BE2C (cell line): ENCODE measurements around the gene SLC39A13.

ENCODE experiments used
- DNase-seq: peaks from one replicate; pipeline ENCODE4 v3.0.0-alpha.2; 2020
- H3K27me3 ChIP-seq: fragments of 250-450 bp; sonication (Bioruptor Pico); 2 replicates; pipeline ENCODE4 v1.5.1; 2020; ENCODE audit warnings: mild to moderate bottlenecking
- H3K36me3 ChIP-seq: fragments of 250-450 bp; sonication (Bioruptor Pico); 2 replicates; pipeline ENCODE4 v1.5.1; 2020; ENCODE audit warnings: mild to moderate bottlenecking
- H3K4me1 ChIP-seq: fragments of 250-450 bp; sonication (Bioruptor Pico); 2 replicates; pipeline ENCODE4 v1.5.1; 2020
- H3K4me3 ChIP-seq: 2 replicates; pipeline ENCODE4 v1.5.1; 2011; ENCODE audit warnings: low read depth, low read length
- H3K9me3 ChIP-seq: fragments of 250-450 bp; sonication (Bioruptor Pico); 2 replicates; pipeline ENCODE4 v1.5.1; 2020
- TF ChIP-seq, protein P1 (sequence below): IDR thresholded peaks from 2 replicates; pipeline ENCODE4 v1.5.1; 2012; ENCODE audit warnings: mild to moderate bottlenecking, low read depth, low read length

Gene SLC39A13

DNA sequence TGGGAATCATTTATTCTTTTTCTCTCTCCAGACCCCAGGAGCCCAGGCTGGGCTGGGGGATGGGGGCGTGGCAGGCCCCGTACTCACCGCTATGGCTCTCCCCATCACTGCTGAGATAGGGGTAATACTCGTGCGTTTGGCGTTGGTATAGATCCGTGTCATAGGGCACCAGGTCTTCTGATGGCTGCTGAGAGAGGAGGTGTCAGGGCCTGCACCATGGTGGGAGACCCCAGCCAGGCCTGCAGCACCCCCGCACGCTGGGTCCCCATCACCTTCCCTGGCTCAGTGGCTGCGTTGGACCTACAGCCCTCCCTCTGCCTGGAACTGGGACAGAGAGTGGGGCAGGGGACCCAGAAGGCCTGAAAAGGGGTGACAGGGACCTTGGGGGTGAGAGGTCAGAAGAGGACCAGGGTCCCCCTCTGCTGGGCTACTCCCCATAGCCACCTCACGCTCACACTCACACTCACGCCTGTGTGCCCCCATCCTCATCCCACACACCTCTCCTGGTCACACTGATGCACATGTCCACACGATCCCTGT lies 32.8 kb upstream of the SLC39A13 start:
- TF ChIP-seq, protein P1, sequence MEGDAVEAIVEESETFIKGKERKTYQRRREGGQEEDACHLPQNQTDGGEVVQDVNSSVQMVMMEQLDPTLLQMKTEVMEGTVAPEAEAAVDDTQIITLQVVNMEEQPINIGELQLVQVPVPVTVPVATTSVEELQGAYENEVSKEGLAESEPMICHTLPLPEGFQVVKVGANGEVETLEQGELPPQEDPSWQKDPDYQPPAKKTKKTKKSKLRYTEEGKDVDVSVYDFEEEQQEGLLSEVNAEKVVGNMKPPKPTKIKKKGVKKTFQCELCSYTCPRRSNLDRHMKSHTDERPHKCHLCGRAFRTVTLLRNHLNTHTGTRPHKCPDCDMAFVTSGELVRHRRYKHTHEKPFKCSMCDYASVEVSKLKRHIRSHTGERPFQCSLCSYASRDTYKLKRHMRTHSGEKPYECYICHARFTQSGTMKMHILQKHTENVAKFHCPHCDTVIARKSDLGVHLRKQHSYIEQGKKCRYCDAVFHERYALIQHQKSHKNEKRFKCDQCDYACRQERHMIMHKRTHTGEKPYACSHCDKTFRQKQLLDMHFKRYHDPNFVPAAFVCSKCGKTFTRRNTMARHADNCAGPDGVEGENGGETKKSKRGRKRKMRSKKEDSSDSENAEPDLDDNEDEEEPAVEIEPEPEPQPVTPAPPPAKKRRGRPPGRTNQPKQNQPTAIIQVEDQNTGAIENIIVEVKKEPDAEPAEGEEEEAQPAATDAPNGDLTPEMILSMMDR, result no peak
- H3K4me1 ChIP-seq, result no peaks in the 10 kb centered on the region
- no peaks in the 10 kb centered on the region for H3K27me3 ChIP-seq
- H3K36me3 ChIP-seq, result no peaks in the 10 kb centered on the region
- DNase-seq, result no peak
- no peaks in the 10 kb centered on the region for H3K9me3 ChIP-seq
- H3K4me3 ChIP-seq, result no peak overlapping the region

DNA sequence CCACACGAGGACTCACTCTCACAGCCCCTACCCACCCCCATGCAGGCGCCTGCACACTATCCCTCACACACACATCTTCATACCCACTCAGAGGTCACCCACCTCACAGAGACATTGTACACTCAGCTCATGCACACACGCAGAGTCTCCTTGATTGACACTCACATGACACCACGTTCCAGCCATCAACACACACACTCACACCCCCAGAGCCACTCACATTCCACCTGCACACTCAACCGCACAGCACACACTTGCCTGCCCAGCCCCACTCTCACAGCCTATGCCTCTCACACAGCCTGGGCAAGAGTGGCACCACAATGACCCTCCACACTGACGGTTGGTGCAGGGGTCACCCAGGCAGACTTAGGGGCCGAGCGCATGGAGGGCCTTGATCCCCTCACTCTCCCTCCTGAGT lies 32.3 kb upstream of the SLC39A13 start:
- H3K4me1 ChIP-seq, result no peaks in the 10 kb centered on the region
- H3K27me3 ChIP-seq, result no peaks in the 10 kb centered on the region
- H3K9me3 ChIP-seq, result no peaks in the 10 kb centered on the region
- no peak overlapping the region for H3K4me3 ChIP-seq
- TF ChIP-seq, protein P1, result no peak
- DNase-seq, result no peak
- H3K36me3 ChIP-seq, result no peaks in the 10 kb centered on the region

DNA sequence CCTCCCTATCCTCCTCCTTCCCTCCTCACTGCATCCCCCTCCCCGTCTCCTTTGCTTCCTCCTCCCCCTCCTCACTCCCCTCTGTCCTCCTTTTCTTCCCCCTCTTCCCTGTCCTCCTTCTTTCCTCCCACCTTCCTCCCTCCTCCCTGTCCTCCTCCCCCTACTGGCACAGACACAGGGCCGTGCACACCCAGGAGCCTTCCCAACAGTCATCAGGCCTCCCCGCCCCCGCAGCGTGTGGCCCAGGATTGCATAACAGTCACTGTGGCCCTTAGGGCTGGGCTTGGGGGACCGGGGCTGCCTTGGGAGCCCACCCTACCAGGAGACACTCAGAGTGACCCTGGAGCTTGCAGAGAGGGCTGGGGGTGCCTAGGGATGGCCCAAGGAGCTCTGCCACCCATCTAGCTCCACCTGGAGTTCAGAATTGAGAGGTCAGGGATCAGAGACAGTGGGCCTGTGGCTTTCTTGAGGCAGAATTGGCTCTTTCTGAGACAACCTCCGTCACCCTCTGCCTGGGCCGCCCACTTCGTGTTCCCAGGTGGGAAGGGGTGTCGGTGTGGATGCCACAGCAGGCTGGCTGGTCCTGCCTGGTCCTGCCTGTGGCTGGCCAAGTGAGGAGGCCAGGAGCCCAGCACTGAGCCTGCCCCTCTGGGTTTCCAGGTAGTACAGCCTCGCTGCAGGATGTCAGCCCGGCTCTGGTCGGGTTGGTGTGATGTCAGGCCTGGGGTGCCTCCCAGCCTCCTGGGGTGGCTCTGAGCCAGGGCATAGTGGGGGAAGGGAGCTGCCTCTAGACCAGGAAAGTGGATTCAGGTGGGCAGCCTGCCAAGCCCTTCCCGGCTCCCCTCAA lies 31.6 kb upstream of the SLC39A13 start:
- Histone ChIP-seq H3K36me3 (no peaks in the 10 kb centered on the region), H3K4me1 (no peaks in the 10 kb centered on the region), H3K27me3 (no peaks in the 10 kb centered on the region), H3K4me3 (no peak overlapping the region), H3K9me3 (no peaks in the 10 kb centered on the region)
- DNase-seq, result no peak
- TF ChIP-seq, protein P1, result no peak

DNA sequence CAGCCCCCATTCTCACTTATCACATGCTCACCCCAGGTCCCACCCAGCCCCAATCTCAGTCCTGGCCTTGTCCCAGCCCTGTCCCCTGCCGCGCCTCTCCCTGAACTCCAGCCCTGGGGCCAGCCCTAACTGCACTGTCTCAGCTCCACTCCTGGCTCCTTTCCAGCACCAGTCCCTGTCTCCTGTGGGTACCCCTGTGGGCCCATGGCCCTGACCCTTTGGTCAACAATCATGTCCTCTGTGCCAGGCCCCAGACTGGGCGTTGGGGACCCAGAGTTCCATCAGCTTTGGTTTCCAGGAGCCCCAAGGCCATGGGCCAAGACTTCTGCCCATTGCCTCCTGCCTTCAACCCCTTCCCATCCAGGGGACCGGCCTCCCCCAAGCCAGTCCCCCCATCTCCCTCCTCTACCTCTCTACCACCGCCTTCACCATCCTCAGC lies 30.8 kb upstream of the SLC39A13 start:
- TF ChIP-seq, protein P1, result no peak
- H3K27me3 ChIP-seq, result no peaks in the 10 kb centered on the region
- H3K9me3 ChIP-seq, result no peaks in the 10 kb centered on the region
- H3K4me3 ChIP-seq, result no peak overlapping the region
- DNase-seq, result no peak
- H3K4me1 ChIP-seq, result no peaks in the 10 kb centered on the region
- H3K36me3 ChIP-seq, result no peaks in the 10 kb centered on the region

DNA sequence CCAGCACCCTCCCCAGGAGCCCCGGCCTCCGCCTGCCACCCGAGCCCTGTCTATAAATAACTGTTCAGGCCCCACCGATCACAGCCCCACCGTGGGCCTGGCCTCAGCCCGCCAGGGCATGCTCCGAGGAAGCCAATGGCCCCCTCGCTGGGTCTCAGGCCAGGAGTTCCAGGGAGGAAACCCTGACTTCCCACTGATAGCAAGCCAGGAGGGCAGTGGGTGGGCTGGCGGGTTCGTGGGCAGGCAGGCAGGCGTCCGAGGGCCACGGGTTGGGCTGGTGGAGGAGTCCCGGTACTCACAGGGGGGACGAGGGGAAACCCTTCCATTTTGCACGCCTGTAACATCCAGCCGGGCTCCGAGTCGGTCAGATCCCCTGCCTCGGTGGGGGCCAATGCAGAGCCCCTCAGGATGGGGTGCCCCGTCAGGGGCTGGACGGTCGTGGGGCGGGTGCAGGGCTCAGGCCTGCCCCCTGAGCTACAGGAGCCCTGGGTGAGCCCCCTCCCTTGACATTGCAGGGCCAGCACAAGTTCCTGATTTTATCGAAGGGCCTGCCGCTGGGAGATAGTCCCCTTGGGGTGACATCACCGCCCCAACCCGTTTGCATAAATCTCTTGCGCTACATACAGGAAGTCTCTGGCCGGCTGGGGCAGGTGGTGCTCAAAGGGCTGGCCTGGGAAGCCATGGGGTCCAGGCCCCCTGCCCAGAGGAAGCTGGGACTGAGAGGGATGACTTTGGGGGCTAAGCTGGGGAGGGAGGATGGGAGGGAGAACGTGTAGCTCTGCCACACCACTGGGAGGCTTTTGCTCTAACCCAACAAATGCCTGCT lies 30.2 kb upstream of the SLC39A13 start, which contains the start of gene SPI1:
Gene SPI1, minus strand, starts transcription at position 538 of the 826 bp plus-strand sequence. Its CDS starts 194 bp downstream, at position 344.
- H3K9me3 ChIP-seq, result no peaks in the 10 kb centered on the region
- no peaks in the 10 kb centered on the region for H3K27me3 ChIP-seq
- no peaks in the 10 kb centered on the region for H3K4me1 ChIP-seq
- H3K36me3 ChIP-seq, result no peaks in the 10 kb centered on the region
- no peak within 1 kb of the TSS for H3K4me3 ChIP-seq
- TF ChIP-seq, protein P1, result no peak
- peak; percentile 23 for DNase-seq
